NCI-H2171 treated with DMSO at 0.1 percent for 48 hours (cell line): ENCODE results near the gene CASP3.
"Not testable (repeated sequence)": the region's sequence is repeated elsewhere in the genome, so short reads cannot be mapped to it uniquely, and the experiment has no call there.

Experiments
- DNase-seq: peaks from one replicate; lab custom pipeline; 2025; lab: John Stamatoyannopoulos, UW

Gene CASP3

DNA sequence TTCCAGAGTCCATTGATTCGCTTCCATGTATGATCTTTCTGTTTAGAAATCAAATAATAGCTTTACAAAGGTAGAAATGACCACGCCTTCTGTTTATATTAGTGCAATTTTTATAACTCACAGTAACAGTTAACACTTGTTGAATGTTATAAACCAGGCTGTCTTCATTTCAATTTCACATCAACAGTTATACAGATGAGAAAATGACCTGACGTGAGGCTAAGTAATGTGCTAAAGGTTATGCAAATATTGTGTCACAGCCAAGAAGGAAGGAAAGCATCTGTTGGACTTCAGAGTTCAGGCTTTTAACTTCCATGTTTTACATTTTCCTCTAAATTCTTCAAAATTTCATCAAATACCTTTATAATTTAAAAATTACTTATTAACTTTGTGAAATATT, 13.9 kb downstream of the CASP3 start:
- DNase-seq = no peak

DNA sequence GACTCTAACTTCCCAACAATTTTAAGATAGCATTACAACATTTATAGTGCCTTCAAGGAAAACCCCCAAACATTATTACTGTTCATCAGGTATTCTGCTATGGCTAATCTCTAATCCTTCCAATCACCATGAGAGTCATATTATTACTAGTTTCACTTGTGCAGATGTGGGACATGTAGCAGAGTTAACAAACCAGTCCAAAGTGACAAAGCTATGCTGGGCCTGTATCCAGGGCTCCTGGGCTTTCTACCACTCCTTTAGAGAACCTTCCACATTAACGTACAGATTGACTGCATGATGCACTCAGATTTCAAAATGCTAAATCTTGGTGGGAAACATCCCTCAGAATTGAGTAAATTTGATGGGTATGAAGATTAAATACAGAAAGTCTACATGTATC, 16.4 kb downstream of the CASP3 start:
- no peak for DNase-seq

DNA sequence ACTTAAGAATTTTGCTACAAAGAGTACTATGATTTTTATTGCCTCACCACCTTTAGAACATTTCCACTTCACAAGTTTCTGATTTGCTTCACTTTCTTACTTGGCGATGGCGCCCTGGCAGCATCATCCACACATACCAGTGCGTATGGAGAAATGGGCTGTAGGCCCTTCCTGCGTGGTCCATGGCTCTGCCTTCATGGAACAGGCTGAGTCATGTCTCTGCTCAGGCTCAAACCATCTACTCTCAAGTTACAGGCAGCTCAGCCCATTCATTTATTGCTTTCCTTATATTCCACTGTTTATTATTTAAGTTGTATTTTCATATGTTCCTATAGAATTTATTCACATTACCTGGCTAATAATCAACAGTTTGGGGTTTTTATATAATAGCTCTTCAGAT, 21.1 kb downstream of the CASP3 start:
- no peak for DNase-seq

DNA sequence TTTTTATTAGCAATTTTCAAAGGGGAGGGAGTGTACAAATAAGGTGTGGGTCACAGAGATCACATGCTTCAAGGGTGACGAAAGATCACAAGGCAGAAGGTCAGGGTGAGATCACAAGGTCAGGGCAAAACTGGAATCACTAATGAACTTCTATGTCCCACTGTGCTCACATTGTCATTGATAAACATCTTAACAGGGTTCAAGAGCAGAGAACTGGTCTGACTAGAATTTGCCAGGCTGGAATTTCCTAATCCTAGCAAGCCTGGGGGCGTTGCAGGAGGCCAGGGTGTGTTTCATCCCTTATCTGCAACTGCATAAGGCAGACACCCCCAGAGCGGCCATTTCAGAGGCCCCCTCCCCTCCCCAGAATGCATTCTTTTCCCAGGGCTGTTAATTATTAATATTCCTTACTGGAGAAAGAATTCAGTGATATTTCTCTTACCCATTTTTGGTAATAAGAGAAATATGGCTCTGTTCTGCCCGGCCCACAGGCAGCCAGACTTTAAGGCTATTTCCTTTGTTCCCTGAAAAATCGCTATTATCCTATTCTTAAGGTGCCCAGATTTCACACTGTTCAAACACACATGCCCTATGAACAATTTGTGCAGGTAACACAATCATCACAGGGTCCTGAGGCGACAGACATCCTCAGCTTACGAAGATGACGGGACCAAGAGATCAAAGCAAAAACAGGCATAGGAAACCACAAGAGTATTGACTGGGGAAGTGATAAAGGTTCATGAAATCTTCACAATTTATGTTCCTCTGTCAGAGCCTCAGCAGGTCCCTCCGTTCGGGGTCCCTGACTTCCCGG, 23.3 kb downstream of the CASP3 start:
- DNase-seq = not testable (repeated sequence)

DNA sequence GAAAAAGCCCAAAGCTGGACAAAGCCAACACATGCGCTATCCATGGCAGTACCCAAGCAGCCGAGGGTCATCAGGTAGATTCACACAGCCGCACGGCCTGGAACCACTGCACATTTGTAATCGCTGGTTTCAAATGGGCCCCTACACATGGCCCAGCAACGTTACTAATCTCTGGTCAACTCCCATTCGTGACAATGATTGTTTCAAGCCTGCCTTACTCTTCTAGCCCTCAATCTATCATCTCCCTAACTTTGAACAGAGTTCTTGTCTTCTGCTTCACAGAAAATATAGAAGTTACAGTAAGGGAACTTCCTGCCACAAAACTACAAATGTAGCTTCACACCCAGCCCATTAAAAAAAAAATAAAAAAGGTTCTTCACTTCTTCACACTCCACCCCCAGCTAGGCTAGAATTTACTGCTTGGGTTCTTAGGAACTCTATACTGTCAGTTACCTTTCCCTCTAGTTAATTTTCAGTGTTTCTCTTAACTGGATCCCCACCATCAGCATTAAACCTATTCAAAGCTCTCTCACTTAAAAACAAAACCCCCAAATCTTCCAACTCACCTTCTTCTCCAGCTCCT, 24.2 kb downstream of the CASP3 start:
- no peak for DNase-seq

DNA sequence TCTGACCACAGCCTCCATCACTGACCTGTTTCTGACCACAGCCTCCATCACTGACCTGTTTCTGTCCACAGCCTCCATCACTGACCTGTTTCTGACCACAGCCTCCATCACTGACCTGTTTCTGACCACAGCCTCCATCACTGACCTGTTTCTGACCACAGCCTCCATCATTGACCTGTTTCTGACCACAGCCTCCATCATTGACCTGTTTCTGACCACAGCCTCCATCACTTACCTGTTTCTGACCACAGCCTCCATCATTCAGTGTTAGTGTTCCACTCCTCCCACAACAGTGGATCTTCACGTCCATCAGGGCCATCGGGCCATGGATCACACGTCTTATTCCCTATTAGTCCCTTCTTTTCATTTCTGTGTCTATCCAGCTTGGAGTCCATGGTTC, 24.7 kb downstream of the CASP3 start:
- DNase-seq = not testable (repeated sequence)

DNA sequence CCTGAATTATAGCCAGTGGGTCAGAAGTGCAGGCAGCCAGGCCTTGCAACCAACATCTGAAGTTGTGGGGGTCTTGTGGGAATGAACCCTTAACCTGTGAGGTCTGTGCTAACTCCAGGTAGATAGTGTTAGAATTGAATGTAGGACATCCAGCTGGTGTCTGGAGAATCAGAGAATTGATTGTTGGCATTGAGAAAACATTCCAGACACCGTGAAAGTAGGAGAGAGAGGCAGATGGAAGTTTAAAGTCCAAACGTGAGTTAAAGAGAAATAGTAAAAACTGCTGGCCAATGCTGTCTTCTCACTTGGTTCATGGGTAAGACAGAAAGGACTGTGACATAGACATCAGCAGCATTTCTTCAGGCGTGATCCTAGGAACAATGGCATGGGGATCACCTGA, 27.7 kb downstream of the CASP3 start:
- no peak for DNase-seq

DNA sequence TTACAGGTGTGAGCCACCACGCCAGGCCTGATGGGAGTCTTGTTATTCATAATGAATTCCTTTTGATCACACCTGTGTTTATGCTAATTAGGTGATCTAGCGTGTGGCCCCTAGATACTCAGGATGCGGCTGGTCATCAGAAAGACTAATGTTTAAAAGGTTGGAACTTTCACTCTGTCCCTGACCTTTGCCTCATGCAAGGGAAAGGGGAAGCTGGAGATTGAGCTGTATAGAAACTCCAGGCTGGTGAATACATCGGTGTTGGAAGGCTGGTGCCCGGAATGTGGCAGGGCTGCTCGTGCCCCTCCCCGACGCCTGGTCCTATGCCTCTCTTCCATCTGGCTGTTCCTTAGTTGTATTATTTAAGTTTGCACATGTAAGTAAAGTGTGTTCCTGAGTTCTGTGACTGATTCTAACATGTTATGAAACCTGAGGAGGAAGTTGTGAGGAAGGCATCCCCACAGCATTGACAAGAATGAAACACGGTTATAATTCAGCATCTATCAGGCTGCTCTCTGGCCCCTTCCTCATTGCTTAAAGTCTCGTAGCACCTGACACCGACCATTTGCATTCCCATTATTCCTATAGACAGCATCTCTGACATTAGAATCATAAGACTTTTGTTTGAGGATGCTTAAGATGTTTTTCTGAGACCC, 28.9 kb downstream of the CASP3 start:
- no peak for DNase-seq

DNA sequence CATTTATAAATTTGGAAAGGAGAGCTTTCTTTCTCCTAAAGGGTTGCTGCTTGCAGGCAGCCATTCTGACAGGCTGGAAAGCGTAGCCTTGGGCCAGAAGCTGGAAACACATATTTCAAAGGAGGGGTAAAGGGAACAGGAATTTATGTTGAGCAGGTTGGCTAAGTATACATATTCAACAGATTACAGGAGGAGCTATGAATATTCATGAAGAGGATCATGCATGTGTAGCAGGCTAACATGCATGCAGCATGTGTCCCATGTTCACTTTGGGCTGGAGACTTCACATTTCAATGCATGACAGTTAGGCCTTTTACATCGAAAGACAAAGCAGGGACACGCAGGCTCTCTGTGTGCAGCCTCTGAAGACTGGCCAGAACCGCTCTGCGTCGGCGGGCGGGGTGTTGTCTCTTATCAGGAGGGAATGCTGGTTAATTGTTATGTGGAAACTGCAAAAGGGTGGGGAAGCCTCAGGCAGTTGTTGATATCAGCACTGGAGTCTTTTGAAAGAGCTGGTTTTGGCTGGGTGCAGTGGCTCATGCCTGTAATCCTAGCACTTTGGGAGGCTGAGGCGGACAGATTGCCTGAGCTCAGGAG, 31.5 kb downstream of the CASP3 start:
- DNase-seq = no peak

DNA sequence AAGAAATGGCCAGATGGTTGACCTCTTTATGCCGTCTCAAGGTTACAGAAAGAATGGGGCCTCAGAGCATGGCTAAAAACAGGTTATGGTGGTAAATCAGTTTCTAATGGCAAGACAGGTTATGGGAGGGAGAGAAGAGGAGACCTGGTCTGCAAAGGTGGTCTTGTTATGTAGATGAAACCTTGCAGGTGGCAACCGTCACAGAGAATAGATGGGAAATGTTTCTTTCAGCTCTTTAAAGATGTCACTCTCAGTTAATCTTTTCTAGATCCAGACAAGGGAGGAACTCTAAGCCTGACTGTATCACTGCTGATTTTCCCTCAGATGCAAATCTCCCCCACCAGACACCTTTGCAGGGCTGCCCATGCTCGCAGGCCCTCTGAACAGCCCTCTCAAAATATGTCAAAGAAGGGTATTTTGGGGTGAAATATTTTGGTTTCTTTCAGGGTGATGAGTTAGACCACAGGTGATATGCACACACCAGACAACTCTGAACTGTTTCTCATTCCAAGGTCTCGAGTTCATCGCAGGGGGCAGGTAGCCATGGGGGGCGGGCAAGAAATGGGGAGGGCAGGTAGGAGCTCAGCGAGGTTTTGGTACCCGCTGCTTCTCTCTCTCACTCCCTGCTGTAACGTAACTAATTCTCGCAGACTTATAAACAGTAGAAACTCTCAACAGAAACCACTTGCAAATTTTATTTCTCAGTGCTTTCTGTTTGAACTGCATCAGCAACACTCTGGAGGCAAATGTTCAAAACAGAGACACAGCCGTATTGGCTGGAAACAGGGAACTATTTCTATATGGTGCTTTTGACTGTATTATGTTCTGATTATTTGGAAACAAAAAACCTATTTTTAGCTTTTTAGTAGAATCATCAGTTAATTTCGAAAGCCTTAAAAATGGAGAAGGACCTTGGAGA, 32.4 kb downstream of the CASP3 start:
- no peak for DNase-seq

DNA sequence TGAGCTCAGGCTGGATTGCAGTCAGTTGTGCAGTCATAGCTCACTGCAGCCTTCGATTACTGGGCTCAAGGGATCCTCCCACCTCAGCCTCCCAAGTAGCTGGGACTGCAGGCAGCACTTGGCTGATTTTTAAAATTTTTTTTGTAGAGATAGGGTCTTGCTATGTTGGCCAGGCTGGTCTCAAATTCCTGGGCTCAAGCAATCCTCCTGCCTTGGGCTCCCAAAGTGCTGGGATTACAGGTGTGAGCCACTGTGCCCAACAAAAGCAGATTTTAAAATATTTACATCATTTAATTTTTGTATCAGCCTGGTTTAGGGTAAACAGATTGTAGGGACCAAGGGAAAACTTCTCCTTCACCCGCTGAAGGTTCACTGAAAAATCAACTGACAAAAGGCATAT, 33.1 kb downstream of the CASP3 start:
- DNase-seq = not testable (repeated sequence)

DNA sequence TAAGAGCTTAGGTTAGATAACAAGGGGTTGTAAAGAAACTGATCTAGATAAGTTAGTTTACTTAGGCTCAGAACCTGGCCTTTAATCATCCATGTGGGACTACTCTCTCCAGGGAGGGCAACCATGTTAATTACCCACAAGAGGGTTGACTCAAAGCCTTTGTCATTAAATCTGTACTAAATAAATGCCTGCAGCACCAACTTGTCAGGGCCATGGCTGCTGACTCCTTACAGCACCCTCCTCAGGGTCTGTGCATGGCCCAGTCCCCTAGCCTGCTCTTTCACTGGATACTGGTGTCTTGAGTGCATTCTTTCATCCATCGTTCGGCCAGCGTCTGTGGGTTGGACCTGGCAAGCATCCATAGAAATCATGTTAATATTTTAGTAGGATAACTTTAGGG, 34.7 kb downstream of the CASP3 start:
- no peak for DNase-seq

DNA sequence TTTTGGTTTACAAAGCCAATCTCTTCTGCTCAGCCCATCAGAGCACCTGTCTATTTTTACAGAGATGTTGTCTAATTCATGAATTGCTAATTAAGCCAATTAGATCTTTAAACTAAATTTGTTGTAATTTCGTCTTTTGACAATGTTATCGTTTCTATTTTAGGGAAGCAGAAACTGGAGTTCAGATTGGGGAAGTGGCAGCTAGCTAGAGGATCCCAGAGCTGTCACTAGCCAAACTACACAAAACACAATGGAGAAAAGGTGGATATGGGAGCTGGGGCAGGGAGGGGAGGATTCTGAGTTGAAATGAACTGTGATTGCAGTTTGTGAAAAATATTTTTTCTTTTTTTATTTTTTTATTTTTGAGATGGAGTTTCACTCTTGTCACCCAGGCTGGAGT, 35.8 kb downstream of the CASP3 start:
- no peak for DNase-seq

DNA sequence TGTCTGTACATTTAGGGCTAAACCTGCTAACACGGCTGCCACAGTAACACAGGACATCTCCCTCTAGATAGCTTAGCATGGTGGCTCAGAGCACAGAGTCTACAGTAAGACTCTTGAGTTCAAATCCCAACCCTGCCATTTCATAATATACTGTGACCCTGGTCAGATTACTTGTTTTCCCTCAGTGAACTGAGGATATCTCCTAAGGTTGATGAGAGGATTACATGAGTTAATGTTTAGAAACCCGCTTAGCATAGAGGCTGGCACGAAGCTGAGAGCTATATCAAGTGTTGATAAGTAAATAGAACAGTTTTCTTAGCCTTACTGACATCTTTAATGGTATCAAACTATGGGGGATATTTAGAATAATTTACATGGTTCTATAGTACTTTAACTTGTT, 37.2 kb downstream of the CASP3 start:
- no peak for DNase-seq

DNA sequence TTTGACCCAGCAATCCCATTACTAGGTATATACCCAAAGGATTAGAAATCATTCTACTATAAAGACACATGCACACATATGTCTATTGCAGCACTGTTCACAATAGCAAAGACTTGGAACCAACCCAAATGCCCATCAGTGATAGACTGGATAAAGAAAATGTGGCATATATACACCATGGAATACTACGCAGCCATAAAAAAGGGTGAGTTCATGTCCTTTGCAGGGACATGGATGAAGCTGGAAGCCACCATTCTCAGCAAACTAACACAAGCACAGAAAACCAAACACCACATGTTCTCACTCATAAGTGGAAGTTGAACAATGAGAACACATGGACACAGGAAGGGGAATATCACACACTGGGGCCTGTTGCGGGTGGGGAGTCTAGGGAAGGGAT, 41.8 kb downstream of the CASP3 start:
- not testable (repeated sequence) for DNase-seq

DNA sequence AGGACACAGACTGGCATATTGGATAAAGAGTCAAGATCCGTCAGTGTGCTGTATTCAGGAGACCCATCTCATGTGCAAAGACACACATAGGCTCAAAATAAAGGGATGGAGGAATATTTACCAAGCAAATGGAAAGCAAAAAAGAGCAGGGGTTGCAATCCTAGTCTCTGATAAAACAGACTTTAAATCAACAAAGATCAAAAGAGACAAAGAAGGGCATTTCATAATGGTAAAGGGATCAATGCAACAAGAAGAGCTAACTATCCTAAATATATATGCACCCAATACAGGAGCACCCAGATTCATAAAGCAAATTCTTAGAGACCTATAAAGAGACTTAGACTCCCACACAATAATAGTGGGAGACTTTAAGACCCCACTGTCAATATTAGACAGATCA, 46.4 kb downstream of the CASP3 start:
- not testable (repeated sequence) for DNase-seq

DNA sequence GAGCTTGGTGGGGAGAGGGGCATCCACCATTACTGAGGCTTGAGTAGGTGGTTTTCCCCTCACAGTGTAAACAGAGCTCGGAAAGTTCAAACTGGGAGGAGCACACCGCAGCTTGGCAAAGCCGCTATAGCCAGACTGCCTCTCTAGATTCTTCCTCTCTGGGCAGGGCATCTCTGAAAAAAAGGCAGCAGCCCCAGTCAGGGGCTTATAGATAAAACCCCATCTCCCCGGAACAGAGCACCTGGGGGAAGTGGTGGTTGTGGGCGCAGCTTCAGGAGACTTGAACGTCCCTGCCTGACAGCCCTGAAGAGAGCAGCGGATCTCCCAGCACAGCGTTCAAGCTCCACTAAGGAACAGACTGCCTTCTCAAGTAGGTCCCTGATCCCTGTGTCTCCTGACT, 48.3 kb downstream of the CASP3 start:
- not testable (repeated sequence) for DNase-seq

DNA sequence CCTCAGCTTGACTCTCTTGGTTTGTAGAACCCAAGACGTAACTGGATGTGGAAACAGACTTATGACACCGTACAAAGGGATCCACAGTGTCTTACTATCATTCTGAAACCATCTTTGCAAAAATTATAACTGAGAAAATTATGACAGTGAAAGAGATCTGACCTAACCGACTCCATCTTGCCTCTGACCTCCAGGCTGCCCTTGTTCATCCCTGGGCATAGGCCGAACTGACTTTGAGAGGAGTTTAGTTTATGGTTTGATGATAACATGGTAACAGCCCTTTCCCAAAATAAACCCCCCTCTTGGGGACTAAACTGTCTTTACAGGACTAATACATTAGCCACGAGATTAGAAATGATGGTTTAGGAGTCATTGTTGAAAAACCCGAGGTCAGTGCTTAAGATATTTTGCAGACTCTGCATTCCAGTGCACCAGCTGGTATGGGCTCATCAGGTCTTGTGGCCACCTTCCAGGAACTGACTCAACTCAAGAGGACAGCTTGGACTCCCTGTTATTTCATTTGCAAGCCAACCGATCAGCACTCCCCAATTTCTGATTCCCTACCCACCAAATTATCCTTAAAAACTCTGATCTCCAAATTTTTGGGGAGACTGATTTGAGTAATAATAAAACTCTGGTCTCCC, 49.6 kb downstream of the CASP3 start:
- no peak for DNase-seq

DNA sequence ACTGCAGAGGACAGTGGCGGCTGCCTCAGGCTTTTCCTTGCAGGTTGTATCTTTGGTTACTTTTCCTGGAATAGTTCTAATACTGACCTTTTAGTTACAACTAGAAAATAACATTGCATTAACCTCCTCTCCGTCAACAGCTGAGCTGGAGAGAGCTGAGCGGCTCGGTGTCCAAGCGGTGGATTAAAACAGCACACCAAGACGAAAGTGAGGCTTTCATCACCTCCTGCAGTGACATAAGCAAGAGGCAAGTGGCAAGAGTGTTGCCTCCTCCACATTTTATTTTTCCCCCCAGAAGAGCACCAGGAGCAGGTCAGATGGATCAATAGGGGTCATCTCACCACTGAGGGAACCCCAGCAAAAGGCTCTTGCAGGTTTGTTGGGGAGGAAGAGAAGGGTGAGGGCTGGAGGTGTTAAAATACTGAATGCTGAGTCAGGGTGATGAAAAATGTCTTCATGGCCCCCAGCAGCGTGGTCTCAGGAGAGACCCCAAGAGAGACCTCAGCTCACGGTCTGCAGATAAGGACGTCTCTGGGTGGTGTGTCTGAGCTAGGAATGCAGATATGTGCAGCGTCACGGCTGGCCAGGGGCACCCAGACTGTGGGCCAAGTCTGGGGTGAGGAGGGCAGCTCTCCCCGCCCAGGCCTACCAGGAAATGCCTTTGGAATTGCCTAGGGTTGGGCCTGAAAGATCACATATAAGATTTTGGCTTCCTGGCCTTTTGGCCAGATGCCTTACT, 50.3 kb downstream of the CASP3 start:
- no peak for DNase-seq

DNA sequence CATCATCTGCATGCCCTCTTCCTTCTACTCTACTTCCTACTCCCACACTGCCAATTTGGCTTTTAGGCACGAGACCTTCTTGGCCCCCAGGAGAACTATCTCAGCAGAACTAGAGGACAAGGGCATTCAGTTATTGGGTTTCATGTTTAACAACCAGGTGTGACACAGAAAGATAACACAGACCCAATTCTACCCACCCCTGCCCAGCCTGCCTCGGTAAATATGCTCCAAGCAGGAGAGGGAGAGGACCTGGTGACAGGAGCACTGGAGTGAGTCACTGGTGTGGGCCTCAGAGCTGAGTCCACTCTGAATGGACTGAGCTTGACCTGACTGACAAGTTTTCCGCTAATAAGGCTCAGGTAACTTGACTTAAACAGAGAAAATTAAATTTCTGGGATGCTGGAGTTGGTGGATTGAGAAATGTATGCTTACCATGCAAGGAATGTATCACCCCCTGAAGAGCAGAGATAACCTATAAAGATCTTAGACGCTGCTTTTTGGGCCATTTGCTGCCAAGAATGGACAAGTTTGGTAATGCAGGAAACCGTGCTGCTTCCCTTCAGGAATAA, 52.5 kb downstream of the CASP3 start:
- no peak for DNase-seq
